Measurements from ENCODE around the gene PER3.

- no peak for TF ChIP-seq ZFP3 (CRISPR knock-in tag; IDR thresholded peaks at IDR 0.05)
- TF ChIP-seq, protein P1, sequence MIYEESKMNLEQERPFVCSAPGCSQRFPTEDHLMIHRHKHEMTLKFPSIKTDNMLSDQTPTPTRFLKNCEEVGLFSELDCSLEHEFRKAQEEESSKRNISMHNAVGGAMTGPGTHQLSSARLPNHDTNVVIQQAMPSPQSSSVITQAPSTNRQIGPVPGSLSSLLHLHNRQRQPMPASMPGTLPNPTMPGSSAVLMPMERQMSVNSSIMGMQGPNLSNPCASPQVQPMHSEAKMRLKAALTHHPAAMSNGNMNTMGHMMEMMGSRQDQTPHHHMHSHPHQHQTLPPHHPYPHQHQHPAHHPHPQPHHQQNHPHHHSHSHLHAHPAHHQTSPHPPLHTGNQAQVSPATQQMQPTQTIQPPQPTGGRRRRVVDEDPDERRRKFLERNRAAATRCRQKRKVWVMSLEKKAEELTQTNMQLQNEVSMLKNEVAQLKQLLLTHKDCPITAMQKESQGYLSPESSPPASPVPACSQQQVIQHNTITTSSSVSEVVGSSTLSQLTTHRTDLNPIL (CRISPR knock-in tag; IDR thresholded peaks at IDR 0.05; ENCODE audit: low read depth) = no peak
- TF ChIP-seq ISL1 (CRISPR knock-in tag; IDR thresholded peaks at IDR 0.05) = no peak
- no peak for TF ChIP-seq ZNF565 (CRISPR knock-in tag; conservative IDR thresholded peaks at IDR 0.05; ENCODE audit: low read depth)
- no peak for TF ChIP-seq TSHZ2 (CRISPR knock-in tag; IDR thresholded peaks at IDR 0.05)
- TF ChIP-seq, protein P2, sequence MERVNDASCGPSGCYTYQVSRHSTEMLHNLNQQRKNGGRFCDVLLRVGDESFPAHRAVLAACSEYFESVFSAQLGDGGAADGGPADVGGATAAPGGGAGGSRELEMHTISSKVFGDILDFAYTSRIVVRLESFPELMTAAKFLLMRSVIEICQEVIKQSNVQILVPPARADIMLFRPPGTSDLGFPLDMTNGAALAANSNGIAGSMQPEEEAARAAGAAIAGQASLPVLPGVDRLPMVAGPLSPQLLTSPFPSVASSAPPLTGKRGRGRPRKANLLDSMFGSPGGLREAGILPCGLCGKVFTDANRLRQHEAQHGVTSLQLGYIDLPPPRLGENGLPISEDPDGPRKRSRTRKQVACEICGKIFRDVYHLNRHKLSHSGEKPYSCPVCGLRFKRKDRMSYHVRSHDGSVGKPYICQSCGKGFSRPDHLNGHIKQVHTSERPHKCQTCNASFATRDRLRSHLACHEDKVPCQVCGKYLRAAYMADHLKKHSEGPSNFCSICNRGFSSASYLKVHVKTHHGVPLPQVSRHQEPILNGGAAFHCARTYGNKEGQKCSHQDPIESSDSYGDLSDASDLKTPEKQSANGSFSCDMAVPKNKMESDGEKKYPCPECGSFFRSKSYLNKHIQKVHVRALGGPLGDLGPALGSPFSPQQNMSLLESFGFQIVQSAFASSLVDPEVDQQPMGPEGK (CRISPR knock-in tag; IDR thresholded peaks at IDR 0.05; ENCODE audit: borderline replicate concordance) = no peak
- no peak for TF ChIP-seq ZC3H10 (CRISPR knock-in tag; IDR thresholded peaks at IDR 0.05)
Observed at GRCh38 chr1:7747605-7748004, 36.5 kb upstream of the PER3 start.
